ENCODE measurements around the gene HIF1A. TPM values are rescaled to one million over a fixed set of nuclear protein-coding genes. Genes with fewer than 3 reads are reported as not detected.

HIF1A gene
- total and polyA plus RNA-seq, 2 of the 8 experiments (the other 6 are each of a cell fraction or from before 2014, with no cell fraction given), result 54.8 to 175 TPM

DNA sequence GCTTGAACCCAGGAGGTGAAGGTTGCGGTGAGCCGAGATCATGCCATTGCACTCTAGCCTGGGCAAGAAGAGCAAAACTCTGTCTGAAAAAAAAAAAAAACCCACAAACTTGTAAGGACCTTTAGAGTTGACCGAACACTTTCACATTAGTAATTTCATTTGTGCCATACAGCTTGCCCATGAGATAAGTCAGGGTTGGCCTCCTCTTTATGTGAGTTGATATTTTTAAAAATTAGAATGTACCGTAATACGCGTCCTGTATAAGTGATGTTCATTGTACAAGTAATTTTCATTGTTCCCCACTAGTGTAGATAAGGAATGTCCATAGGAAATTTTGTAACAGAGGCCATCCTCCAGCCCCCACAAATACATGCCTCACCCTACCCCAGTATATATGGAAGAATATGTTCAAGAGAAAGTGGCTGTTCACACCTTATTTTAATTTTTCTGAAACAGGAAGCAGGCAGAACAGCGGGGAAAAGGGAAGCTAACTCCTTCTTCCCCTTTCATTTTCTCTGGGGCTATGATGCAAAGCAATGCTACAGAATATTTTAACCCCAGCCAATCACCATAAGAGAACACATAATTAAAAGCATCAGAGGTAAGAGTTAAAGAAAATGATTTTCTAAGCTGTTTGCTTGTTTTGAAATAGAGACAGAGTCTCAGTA, 31.9 kb upstream of the HIF1A start:
- Histone ChIP-seq H3K27me3 (replicated peaks in 1 of 4; ENCODE audit: control insufficient read depth in 3 of 4, extremely low read depth in 1 of 4, insufficient read depth in 3 of 4, low read length in 3 of 4) (no peaks in the 10 kb centered on the region), H3K79me1 (ENCODE audit: low read depth, low read length) (no peaks in the 10 kb centered on the region), H3K79me2 (ENCODE audit: control insufficient read depth in 1 of 2, insufficient read depth in 2 of 2, low read length in 2 of 2) (no peaks in the 10 kb centered on the region), H2AFZ (ENCODE audit: low read length) (no peak overlapping the region), H3K23ac (ENCODE audit: insufficient read length) (no peak overlapping the region), H3K4me1 (replicated peaks in 1 of 4; ENCODE audit: control insufficient read depth in 3 of 4, insufficient read depth in 4 of 4, low read length in 3 of 4) (no peaks in the 10 kb centered on the region), H4K8ac (ENCODE audit: extremely low read depth, insufficient read depth, low read length) (no peak overlapping the region), H3K4me2 (ENCODE audit: insufficient read depth in 1 of 2, low read depth in 2 of 2, low read length in 2 of 2) (no peak overlapping the region), H3K4ac (replicated peaks; ENCODE audit: insufficient read length, low read depth, low read length) (no peak overlapping the region), H2BK5ac (ENCODE audit: low read depth, low read length) (no peak overlapping the region), H2BK12ac (ENCODE audit: low read depth, low read length) (no peak overlapping the region), H2AK5ac (ENCODE audit: low read depth, low read length) (no peak overlapping the region), H3K14ac (ENCODE audit: insufficient read length) (no peak overlapping the region), H3K36me3 (ENCODE audit: control insufficient read depth in 2 of 4, insufficient read depth in 4 of 4, low read length in 3 of 4) (no peaks in the 10 kb centered on the region), H3K56ac (replicated peaks; ENCODE audit: insufficient read length, low read depth, low read length) (no peak overlapping the region), H4K20me1 (replicated peaks in 1 of 2; ENCODE audit: control insufficient read depth in 1 of 2, insufficient read depth in 2 of 2, low read length in 2 of 2) (no peaks in the 10 kb centered on the region), H2BK20ac (ENCODE audit: low read length) (no peak overlapping the region), H4K91ac (replicated peaks; ENCODE audit: insufficient read length, low read length) (no peak overlapping the region), H2BK120ac (replicated peaks; ENCODE audit: low read depth, low read length) (no peak overlapping the region), H3K23me2 (ENCODE audit: low read depth, low read length) (no peaks in the 10 kb centered on the region), H4K5ac (ENCODE audit: insufficient read length, low read depth, low read length) (no peak overlapping the region), H2BK15ac (ENCODE audit: low read length) (no peak overlapping the region), H3K9me3 (ENCODE audit: insufficient read depth in 2 of 2, low read depth in 1 of 2, low read length in 1 of 2) (peaks cover 0 to 5% of the 10 kb centered on the region in 2 experiments; a peak in 1 of 4 replicates), H3K18ac (ENCODE audit: extremely low read depth, low read length) (no peak overlapping the region), H3K4me3 (ENCODE audit: extremely low read depth in 1 of 4, insufficient read depth in 2 of 4, low read depth in 3 of 4, low read length in 4 of 4) (no peak overlapping the region), H3K9ac (replicated peaks in 1 of 4; ENCODE audit: extremely low read depth in 1 of 4, low read depth in 3 of 4, low read length in 3 of 4) (no peak overlapping the region), H3K27ac (ENCODE audit: low read depth, low read length) (no peak overlapping the region)
- 85% methylated on average over 7 of the region's 7 CpGs; no CpG with 5 or more reads in 1 of the 2 experiments for WGBS, 2 experiments (ENCODE audit: extremely low coverage in 1 of 2, insufficient coverage in 1 of 2, insufficient read length in 1 of 2, insufficient replicate concordance in 2 of 2, low coverage in 1 of 2, low lambda C conversion rate in 2 of 2, missing lambda C conversion rate in 1 of 2)
- ChIA-PET POLR2A (ENCODE audit: partially characterized antibody) (no interaction called here), CTCF (ENCODE audit: partially characterized antibody) (interaction anchor here (0.6 to 1.1 kb wide), 4 partner anchors 12 to 197 kb away, joined by 3 read pairs; no protein-coding TSS in a partner anchor)
- DNase-seq (ENCODE audit: low read depth in 1 of 2, low spot score in 2 of 2), result no peak
- no peak for FAIRE-seq
- no peak for TF ChIP-seq SIRT6 (IDR thresholded peaks at IDR 0.05; ENCODE audit: low read length)
- no peak for TF ChIP-seq CTBP2 (IDR thresholded peaks at IDR 0.05; ENCODE audit: borderline replicate concordance, insufficient read depth, insufficient read length, low read length)
- TF ChIP-seq, protein P1, sequence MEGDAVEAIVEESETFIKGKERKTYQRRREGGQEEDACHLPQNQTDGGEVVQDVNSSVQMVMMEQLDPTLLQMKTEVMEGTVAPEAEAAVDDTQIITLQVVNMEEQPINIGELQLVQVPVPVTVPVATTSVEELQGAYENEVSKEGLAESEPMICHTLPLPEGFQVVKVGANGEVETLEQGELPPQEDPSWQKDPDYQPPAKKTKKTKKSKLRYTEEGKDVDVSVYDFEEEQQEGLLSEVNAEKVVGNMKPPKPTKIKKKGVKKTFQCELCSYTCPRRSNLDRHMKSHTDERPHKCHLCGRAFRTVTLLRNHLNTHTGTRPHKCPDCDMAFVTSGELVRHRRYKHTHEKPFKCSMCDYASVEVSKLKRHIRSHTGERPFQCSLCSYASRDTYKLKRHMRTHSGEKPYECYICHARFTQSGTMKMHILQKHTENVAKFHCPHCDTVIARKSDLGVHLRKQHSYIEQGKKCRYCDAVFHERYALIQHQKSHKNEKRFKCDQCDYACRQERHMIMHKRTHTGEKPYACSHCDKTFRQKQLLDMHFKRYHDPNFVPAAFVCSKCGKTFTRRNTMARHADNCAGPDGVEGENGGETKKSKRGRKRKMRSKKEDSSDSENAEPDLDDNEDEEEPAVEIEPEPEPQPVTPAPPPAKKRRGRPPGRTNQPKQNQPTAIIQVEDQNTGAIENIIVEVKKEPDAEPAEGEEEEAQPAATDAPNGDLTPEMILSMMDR (IDR thresholded peaks at IDR 0.05; ENCODE audit: control extremely low read depth in 1 of 3, insufficient read depth in 1 of 3, low read depth in 1 of 3, low read length in 3 of 3), result no peak
- no peak for TF ChIP-seq JUND (IDR thresholded peaks at IDR 0.05; ENCODE audit: low read length)
- no peak for TF ChIP-seq ASH2L (IDR thresholded peaks at IDR 0.05; ENCODE audit: low read length)
- TF ChIP-seq CHD1 (IDR thresholded peaks at IDR 0.05; ENCODE audit: low read depth, low read length), result no peak
- TF ChIP-seq CHD2 (IDR thresholded peaks at IDR 0.05; ENCODE audit: low read length), result no peak
- TF ChIP-seq, protein P2, sequence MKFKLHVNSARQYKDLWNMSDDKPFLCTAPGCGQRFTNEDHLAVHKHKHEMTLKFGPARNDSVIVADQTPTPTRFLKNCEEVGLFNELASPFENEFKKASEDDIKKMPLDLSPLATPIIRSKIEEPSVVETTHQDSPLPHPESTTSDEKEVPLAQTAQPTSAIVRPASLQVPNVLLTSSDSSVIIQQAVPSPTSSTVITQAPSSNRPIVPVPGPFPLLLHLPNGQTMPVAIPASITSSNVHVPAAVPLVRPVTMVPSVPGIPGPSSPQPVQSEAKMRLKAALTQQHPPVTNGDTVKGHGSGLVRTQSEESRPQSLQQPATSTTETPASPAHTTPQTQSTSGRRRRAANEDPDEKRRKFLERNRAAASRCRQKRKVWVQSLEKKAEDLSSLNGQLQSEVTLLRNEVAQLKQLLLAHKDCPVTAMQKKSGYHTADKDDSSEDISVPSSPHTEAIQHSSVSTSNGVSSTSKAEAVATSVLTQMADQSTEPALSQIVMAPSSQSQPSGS (IDR thresholded peaks at IDR 0.05; ENCODE audit: low read length), result no peak
- TF ChIP-seq POU5F1 (IDR thresholded peaks at IDR 0.05; ENCODE audit: low read depth, low read length), result no peak
